HEK293 (cell line): ENCODE results near the gene ZSCAN25.

Experiments used
- CTCF ChIA-PET: fragments of 350-600 bp; formaldehyde crosslinking; extraction: SDS; loops from one replicate; lab custom pipeline; 2021; ENCODE audit warnings: antibody characterized with exemption; lab: Yijun Ruan, JAX
- POLR2A ChIA-PET: fragments of 300-600 bp; formaldehyde crosslinking; extraction: SDS; loops from one replicate; lab custom pipeline; 2020; ENCODE audit warnings: antibody characterized with exemption, inconsistent platforms; lab: Yijun Ruan, JAX
- H3K27ac ChIP-seq: fragments of 200-500 bp; sonication (Bioruptor generic); 2 replicates; pipeline ENCODE4 v1.5.1; 2014; ENCODE audit warnings: low read depth, low read length, control low read depth, inconsistent platforms; ENCODE audit errors: extremely low read depth
- H3K36me3 ChIP-seq, 2 experiments: fragments of 200-500 bp in 1 of 2; sonication (Bioruptor generic) in 1 of 2; 1 replicate in 1 of 2; 2 replicates in 1 of 2; pipeline ENCODE4 v1.5.1; 2014 to 2017; ENCODE audit warnings: inconsistent platforms in 2 of 2, low read length in 2 of 2; ENCODE audit not compliant: control insufficient read depth in 2 of 2, insufficient read depth in 1 of 2
- H3K4me1 ChIP-seq: fragments of 200-500 bp; sonication (Bioruptor generic); 2 replicates; pipeline ENCODE4 v1.5.1; 2014; ENCODE audit warnings: mild to moderate bottlenecking, low read length, inconsistent platforms; ENCODE audit not compliant: control insufficient read depth, insufficient read depth
- H3K4me3 ChIP-seq: 2 replicates; pipeline ENCODE4 v1.5.1; 2011; ENCODE audit warnings: low read depth, mild to moderate bottlenecking, control low read depth, low read length, moderate library complexity
- H3K9me3 ChIP-seq: fragments of 200-500 bp; sonication (Bioruptor generic); 2 replicates; pipeline ENCODE4 v1.5.1; 2014; ENCODE audit warnings: low read depth, low read length, inconsistent platforms; ENCODE audit not compliant: control insufficient read depth, insufficient read depth
- KLF9 ChIP-seq: fragments of 450-650 bp; formaldehyde crosslinking; IDR thresholded peaks from 2 replicates; pipeline ENCODE4 v1.5.1; 2016; ENCODE audit warnings: missing biosample characterization, missing genetic modification characterization, low read depth
- MEIS1 ChIP-seq: sonication (generic); formaldehyde crosslinking; IDR thresholded peaks from 2 replicates; pipeline ENCODE4 v1.8.1; 2022; ENCODE audit warnings: missing genetic modification reagents, mild to moderate bottlenecking, borderline replicate concordance
- MYNN ChIP-seq: fragments of 450-650 bp; formaldehyde crosslinking; IDR thresholded peaks from 2 replicates; pipeline ENCODE4 v1.5.1; 2016; ENCODE audit warnings: missing biosample characterization, missing genetic modification characterization, borderline replicate concordance
- SETDB1 ChIP-seq: IDR thresholded peaks from one replicate; pipeline ENCODE4 v1.6.1; 2017; ENCODE audit warnings: mild to moderate bottlenecking, low read length, moderate library complexity, mixed read lengths; ENCODE audit not compliant: insufficient read length
- ZBTB17 ChIP-seq: fragments of 450-650 bp; formaldehyde crosslinking; IDR thresholded peaks from 2 replicates; pipeline ENCODE4 v1.5.1; 2016; ENCODE audit warnings: missing biosample characterization, missing genetic modification characterization
- ZEB2 ChIP-seq: fragments of 450-650 bp; formaldehyde crosslinking; IDR thresholded peaks from 2 replicates; pipeline ENCODE4 v1.5.1; 2016; ENCODE audit warnings: missing biosample characterization, missing genetic modification characterization
- ZNF2 ChIP-seq: fragments of 450-650 bp; formaldehyde crosslinking; IDR thresholded peaks from 2 replicates; pipeline ENCODE4 v1.5.1; 2016; ENCODE audit warnings: missing biosample characterization, missing genetic modification characterization
- ZNF221 ChIP-seq: fragments of 450-650 bp; formaldehyde crosslinking; IDR thresholded peaks from 2 replicates; pipeline ENCODE4 v1.5.1; 2017; ENCODE audit warnings: missing biosample characterization, missing genetic modification characterization, borderline replicate concordance
- ZNF248 ChIP-seq: fragments of 450-650 bp; formaldehyde crosslinking; IDR thresholded peaks from 2 replicates; pipeline ENCODE4 v1.5.1; 2017; ENCODE audit warnings: missing biosample characterization, missing genetic modification characterization
- ZNF350 ChIP-seq: fragments of 450-650 bp; formaldehyde crosslinking; IDR thresholded peaks from 2 replicates; pipeline ENCODE4 v1.5.0; 2017; ENCODE audit warnings: missing biosample characterization, mild to moderate bottlenecking, missing genetic modification characterization
- ZNF433 ChIP-seq: fragments of 450-650 bp; formaldehyde crosslinking; IDR thresholded peaks from 2 replicates; pipeline ENCODE4 v1.5.1; 2016; ENCODE audit warnings: missing biosample characterization, missing genetic modification characterization, low read depth
- ZNF555 ChIP-seq: fragments of 450-650 bp; formaldehyde crosslinking; conservative IDR thresholded peaks from 2 replicates; pipeline ENCODE4 v1.5.1; 2017; ENCODE audit warnings: missing biosample characterization, mild to moderate bottlenecking, missing genetic modification characterization, inconsistent platforms
- ZNF561 ChIP-seq: fragments of 450-650 bp; IDR thresholded peaks from 2 replicates; pipeline ENCODE4 v1.5.1; 2018; ENCODE audit warnings: missing biosample characterization, missing genetic modification characterization, borderline replicate concordance
- ZNF600 ChIP-seq: fragments of 450-650 bp; formaldehyde crosslinking; IDR thresholded peaks from 2 replicates; pipeline ENCODE4 v1.5.1; 2016; ENCODE audit warnings: missing biosample characterization, missing genetic modification characterization
- ZNF660 ChIP-seq: fragments of 450-650 bp; IDR thresholded peaks from 2 replicates; pipeline ENCODE4 v1.5.1; 2018; ENCODE audit warnings: missing biosample characterization, mild to moderate bottlenecking, missing genetic modification characterization
- TF ChIP-seq, protein P1 (sequence below): fragments of 450-650 bp; formaldehyde crosslinking; IDR thresholded peaks from 2 replicates; pipeline ENCODE4 v1.5.1; 2016; ENCODE audit warnings: missing biosample characterization, missing genetic modification characterization
- TF ChIP-seq, protein P2 (sequence below): fragments of 450-650 bp; formaldehyde crosslinking; IDR thresholded peaks from 2 replicates; pipeline ENCODE4 v1.5.1; 2017; ENCODE audit warnings: missing biosample characterization, missing genetic modification characterization
- TF ChIP-seq, protein P3 (sequence below): fragments of 450-650 bp; formaldehyde crosslinking; IDR thresholded peaks from 2 replicates; pipeline ENCODE4 v1.5.1; 2017; ENCODE audit warnings: missing biosample characterization, missing genetic modification characterization
- TF ChIP-seq, protein P4 (sequence below): fragments of 450-650 bp; formaldehyde crosslinking; IDR thresholded peaks from 2 replicates; pipeline ENCODE4 v1.5.1; 2016; ENCODE audit warnings: missing biosample characterization, missing genetic modification characterization
- TF ChIP-seq, protein P5 (sequence below): fragments of 450-650 bp; formaldehyde crosslinking; IDR thresholded peaks from 2 replicates; pipeline ENCODE4 v1.5.1; 2016; ENCODE audit warnings: missing biosample characterization, missing genetic modification characterization, borderline replicate concordance
- TF ChIP-seq, protein P6 (sequence below): fragments of 450-650 bp; formaldehyde crosslinking; IDR thresholded peaks from 2 replicates; pipeline ENCODE4 v1.5.1; 2016; ENCODE audit warnings: missing biosample characterization, missing genetic modification characterization

Gene ZSCAN25

DNA sequence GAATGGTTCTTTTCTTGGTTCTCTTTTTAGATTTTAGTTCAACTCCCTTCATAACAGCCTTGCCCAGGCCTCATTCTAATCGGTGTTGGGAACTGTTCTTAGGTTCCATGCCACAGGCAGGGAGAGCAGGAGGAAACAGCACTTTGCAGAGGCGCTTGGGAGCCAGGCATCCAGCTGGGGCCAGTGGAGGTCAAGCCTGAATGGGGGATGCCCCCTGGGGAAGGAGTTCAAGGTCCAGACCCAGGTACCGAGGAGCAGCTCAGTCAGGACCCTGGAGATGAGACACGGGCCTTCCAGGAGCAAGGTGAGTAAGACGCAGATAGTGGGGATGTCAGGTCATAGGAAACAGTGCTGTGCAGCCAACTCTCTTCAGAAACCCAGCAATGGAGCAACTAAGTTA, 4.5 kb downstream of the ZSCAN25 start:
- no peak overlapping the region for H3K27ac ChIP-seq
- no peaks in the 10 kb centered on the region for H3K9me3 ChIP-seq
- peaks cover 36 to 83% of the 10 kb centered on the region in 2 experiments for H3K36me3 ChIP-seq
- CTCF ChIA-PET, result no interaction called here
- POLR2A ChIA-PET, result interaction anchor here (0.6 kb wide), 1 partner anchor 292 kb away, joined by 3 read pairs; no protein-coding TSS in a partner anchor
- H3K4me1 ChIP-seq, result no peaks in the 10 kb centered on the region
- no peak for TF ChIP-seq KLF9
- TF ChIP-seq, protein P1, sequence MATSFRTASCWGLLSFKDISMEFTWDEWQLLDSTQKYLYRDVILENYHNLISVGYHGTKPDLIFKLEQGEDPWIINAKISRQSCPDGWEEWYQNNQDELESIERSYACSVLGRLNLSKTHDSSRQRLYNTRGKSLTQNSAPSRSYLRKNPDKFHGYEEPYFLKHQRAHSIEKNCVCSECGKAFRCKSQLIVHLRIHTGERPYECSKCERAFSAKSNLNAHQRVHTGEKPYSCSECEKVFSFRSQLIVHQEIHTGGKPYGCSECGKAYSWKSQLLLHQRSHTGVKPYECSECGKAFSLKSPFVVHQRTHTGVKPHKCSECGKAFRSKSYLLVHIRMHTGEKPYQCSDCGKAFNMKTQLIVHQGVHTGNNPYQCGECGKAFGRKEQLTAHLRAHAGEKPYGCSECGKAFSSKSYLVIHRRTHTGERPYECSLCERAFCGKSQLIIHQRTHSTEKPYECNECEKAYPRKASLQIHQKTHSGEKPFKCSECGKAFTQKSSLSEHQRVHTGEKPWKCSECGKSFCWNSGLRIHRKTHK (tag by site-specific recombination), result no peak
- TF ChIP-seq, protein P2, sequence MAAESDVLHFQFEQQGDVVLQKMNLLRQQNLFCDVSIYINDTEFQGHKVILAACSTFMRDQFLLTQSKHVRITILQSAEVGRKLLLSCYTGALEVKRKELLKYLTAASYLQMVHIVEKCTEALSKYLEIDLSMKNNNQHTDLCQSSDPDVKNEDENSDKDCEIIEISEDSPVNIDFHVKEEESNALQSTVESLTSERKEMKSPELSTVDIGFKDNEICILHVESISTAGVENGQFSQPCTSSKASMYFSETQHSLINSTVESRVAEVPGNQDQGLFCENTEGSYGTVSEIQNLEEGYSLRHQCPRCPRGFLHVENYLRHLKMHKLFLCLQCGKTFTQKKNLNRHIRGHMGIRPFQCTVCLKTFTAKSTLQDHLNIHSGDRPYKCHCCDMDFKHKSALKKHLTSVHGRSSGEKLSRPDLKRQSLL, result no peak
- TF ChIP-seq ZEB2 (tag by site-specific recombination), result no peak
- TF ChIP-seq ZNF433 (tag by site-specific recombination), result no peak
- TF ChIP-seq ZNF660 (tag by site-specific recombination), result no peak
- no peak for TF ChIP-seq ZNF350 (tag by site-specific recombination)
- TF ChIP-seq ZNF2, result no peak
- TF ChIP-seq ZNF561 (tag by site-specific recombination), result no peak
- no peak for TF ChIP-seq ZNF248
- TF ChIP-seq, protein P3, sequence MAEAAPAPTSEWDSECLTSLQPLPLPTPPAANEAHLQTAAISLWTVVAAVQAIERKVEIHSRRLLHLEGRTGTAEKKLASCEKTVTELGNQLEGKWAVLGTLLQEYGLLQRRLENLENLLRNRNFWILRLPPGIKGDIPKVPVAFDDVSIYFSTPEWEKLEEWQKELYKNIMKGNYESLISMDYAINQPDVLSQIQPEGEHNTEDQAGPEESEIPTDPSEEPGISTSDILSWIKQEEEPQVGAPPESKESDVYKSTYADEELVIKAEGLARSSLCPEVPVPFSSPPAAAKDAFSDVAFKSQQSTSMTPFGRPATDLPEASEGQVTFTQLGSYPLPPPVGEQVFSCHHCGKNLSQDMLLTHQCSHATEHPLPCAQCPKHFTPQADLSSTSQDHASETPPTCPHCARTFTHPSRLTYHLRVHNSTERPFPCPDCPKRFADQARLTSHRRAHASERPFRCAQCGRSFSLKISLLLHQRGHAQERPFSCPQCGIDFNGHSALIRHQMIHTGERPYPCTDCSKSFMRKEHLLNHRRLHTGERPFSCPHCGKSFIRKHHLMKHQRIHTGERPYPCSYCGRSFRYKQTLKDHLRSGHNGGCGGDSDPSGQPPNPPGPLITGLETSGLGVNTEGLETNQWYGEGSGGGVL (tag by site-specific recombination), result no peak
- TF ChIP-seq ZNF221 (tag by site-specific recombination), result no peak
- no peak for TF ChIP-seq ZNF555 (tag by site-specific recombination)
- no peak overlapping the region for H3K4me3 ChIP-seq

DNA sequence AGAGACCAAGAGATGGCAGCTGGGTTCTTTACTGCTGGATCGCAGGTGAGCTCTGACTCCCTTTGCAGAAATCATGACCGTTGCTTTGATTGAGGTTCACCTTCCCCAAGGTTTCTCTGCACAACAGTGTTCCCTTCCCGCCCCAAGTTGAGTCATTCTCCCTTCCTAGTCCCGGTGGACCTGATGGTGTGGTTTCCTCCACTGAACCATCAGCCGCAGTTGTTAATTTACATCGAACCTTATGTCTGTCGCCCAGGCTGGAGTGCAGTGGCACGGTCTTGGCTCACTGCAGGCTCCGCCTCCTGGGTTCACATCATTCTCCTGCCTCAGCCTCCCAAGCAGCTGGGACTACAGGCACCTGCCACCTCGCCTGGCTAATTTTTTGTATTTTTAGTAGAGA, 5.8 kb downstream of the ZSCAN25 start:
- CTCF ChIA-PET, result no interaction called here

More for the DNA sequence above, 5.8 kb downstream of the ZSCAN25 start:
- H3K36me3 ChIP-seq, result peaks cover 50 to 96% of the 10 kb centered on the region in 2 experiments
- H3K4me1 ChIP-seq, result no peaks in the 10 kb centered on the region
- POLR2A ChIA-PET, result no interaction called here
- TF ChIP-seq MEIS1 (CRISPR knock-in tag) (no peak), ZNF600 (tag by site-specific recombination) (no peak), ZNF2 (no peak), ZBTB17 (tag by site-specific recombination) (no peak), SETDB1 (no peak), MYNN (no peak)
- TF ChIP-seq, protein P4, sequence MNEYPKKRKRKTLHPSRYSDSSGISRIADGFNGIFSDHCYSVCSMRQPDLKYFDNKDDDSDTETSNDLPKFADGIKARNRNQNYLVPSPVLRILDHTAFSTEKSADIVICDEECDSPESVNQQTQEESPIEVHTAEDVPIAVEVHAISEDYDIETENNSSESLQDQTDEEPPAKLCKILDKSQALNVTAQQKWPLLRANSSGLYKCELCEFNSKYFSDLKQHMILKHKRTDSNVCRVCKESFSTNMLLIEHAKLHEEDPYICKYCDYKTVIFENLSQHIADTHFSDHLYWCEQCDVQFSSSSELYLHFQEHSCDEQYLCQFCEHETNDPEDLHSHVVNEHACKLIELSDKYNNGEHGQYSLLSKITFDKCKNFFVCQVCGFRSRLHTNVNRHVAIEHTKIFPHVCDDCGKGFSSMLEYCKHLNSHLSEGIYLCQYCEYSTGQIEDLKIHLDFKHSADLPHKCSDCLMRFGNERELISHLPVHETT (tag by site-specific recombination), result no peak
- TF ChIP-seq, protein P5, sequence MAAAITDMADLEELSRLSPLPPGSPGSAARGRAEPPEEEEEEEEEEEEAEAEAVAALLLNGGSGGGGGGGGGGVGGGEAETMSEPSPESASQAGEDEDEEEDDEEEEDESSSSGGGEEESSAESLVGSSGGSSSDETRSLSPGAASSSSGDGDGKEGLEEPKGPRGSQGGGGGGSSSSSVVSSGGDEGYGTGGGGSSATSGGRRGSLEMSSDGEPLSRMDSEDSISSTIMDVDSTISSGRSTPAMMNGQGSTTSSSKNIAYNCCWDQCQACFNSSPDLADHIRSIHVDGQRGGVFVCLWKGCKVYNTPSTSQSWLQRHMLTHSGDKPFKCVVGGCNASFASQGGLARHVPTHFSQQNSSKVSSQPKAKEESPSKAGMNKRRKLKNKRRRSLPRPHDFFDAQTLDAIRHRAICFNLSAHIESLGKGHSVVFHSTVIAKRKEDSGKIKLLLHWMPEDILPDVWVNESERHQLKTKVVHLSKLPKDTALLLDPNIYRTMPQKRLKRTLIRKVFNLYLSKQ (tag by site-specific recombination), result no peak
- TF ChIP-seq, protein P6, sequence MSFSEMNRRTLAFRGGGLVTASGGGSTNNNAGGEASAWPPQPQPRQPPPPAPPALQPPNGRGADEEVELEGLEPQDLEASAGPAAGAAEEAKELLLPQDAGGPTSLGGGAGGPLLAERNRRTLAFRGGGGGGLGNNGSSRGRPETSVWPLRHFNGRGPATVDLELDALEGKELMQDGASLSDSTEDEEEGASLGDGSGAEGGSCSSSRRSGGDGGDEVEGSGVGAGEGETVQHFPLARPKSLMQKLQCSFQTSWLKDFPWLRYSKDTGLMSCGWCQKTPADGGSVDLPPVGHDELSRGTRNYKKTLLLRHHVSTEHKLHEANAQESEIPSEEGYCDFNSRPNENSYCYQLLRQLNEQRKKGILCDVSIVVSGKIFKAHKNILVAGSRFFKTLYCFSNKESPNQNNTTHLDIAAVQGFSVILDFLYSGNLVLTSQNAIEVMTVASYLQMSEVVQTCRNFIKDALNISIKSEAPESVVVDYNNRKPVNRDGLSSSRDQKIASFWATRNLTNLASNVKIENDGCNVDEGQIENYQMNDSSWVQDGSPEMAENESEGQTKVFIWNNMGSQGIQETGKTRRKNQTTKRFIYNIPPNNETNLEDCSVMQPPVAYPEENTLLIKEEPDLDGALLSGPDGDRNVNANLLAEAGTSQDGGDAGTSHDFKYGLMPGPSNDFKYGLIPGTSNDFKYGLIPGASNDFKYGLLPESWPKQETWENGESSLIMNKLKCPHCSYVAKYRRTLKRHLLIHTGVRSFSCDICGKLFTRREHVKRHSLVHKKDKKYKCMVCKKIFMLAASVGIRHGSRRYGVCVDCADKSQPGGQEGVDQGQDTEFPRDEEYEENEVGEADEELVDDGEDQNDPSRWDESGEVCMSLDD (tag by site-specific recombination), result no peak
- H3K9me3 ChIP-seq, result no peaks in the 10 kb centered on the region
- H3K4me3 ChIP-seq, result no peak overlapping the region
- no peak overlapping the region for H3K27ac ChIP-seq
